DMS53 (cell line): Measurements from ENCODE around the gene ARL16.

ENCODE experiments used
- DNase-seq: peaks from one replicate; lab custom pipeline; 2025; lab: John Stamatoyannopoulos, UW

ARL16 gene

GRCh38 chr17:81666342-81667191, 17.0 kb downstream of the ARL16 start, which contains the start of the genes CCDC137 and OXLD1:
CCDC137 (plus strand) TSS chr17:81666737; CDS start chr17:81666767, 30 bp downstream.
OXLD1 (minus strand) TSS chr17:81666605; CDS start chr17:81666577, 28 bp downstream.
- peak; percentile 99 for DNase-seq

GRCh38 chr17:81666092-81666341, 17.6 kb downstream of the ARL16 start:
- peak; percentile 75 for DNase-seq

GRCh38 chr17:81665205-81666091, 18.1 kb downstream of the ARL16 start:
- DNase-seq: peak; percentile 69

- DNase-seq: no peak
Measured at GRCh38 chr17:81664051-81664470, 19.5 kb downstream of the ARL16 start.

GRCh38 chr17:81662002-81662401, 21.6 kb downstream of the ARL16 start:
- DNase-seq: no peak

- DNase-seq: no peak
Measured at GRCh38 chr17:81660441-81660840, 23.2 kb downstream of the ARL16 start.

GRCh38 chr17:81659038-81659437, 24.6 kb downstream of the ARL16 start:
- DNase-seq: no peak

- no peak for DNase-seq
Measured at GRCh38 chr17:81656835-81657234, 26.8 kb downstream of the ARL16 start.

- no peak for DNase-seq
Measured at GRCh38 chr17:81656118-81656743, 27.4 kb downstream of the ARL16 start, which contains the start of gene PDE6G. PDE6G (minus strand) TSS chr17:81656542; CDS start chr17:81653305, 3,237 bp downstream.

- no peak for DNase-seq
Measured at GRCh38 chr17:81655378-81656117, 28.0 kb downstream of the ARL16 start.

- DNase-seq: no peak
Measured at GRCh38 chr17:81652906-81653771, 30.5 kb downstream of the ARL16 start.

GRCh38 chr17:81651692-81652091, 31.9 kb downstream of the ARL16 start:
- DNase-seq: peak; percentile 72

GRCh38 chr17:81650951-81651350, 32.6 kb downstream of the ARL16 start:
- no peak for DNase-seq

- no peak for DNase-seq
Measured at GRCh38 chr17:81648707-81649085, 34.9 kb downstream of the ARL16 start.

- no peak for DNase-seq
Measured at GRCh38 chr17:81648013-81648706, 35.4 kb downstream of the ARL16 start.

GRCh38 chr17:81647640-81648012, 36.0 kb downstream of the ARL16 start:
- DNase-seq: no peak

- DNase-seq: peak; percentile 50
Measured at GRCh38 chr17:81646869-81647600, 36.6 kb downstream of the ARL16 start.

GRCh38 chr17:81644976-81645952, 38.3 kb downstream of the ARL16 start:
- no peak for DNase-seq
